CD4-positive, alpha-beta T cell treated with Interleukin-15 for 1 hour (primary cell): ENCODE measurements around the gene TMEM50B.
"Not testable (repeated sequence)": the region's sequence is repeated elsewhere in the genome, so short reads cannot be mapped to it uniquely, and the experiment has no call there.

Experiments
- DNase-seq: peaks from one replicate; pipeline ENCODE4 v3.0.0-alpha.2; 2020

Gene TMEM50B

GRCh38 chr21:33477066-33477465 lies 2.7 kb downstream of the TMEM50B start:
- DNase-seq = no peak

- no peak for DNase-seq
These were observed 6.4 kb downstream of the TMEM50B start for GRCh38 chr21:33473344-33473743.

GRCh38 chr21:33470701-33471100 lies 9.1 kb downstream of the TMEM50B start:
- DNase-seq = no peak

- not testable (repeated sequence) for DNase-seq
These were observed 10.6 kb downstream of the TMEM50B start for GRCh38 chr21:33469183-33469582.

- no peak for DNase-seq
These were observed 18.1 kb downstream of the TMEM50B start for GRCh38 chr21:33461538-33462250.

- DNase-seq = no peak
These were observed 20.9 kb downstream of the TMEM50B start for GRCh38 chr21:33458861-33459260.

- no peak for DNase-seq
These were observed 23.9 kb downstream of the TMEM50B start for GRCh38 chr21:33455686-33456446.

- DNase-seq = no peak
These were observed 27.4 kb downstream of the TMEM50B start for GRCh38 chr21:33452362-33452761.

- DNase-seq = no peak
These were observed 28.1 kb downstream of the TMEM50B start for GRCh38 chr21:33451634-33452071.

GRCh38 chr21:33449616-33450015 lies 30.2 kb downstream of the TMEM50B start:
- DNase-seq = no peak

- DNase-seq = not testable (repeated sequence)
These were observed 33.2 kb downstream of the TMEM50B start for GRCh38 chr21:33446620-33447019.

- DNase-seq = no peak
These were observed 35.3 kb downstream of the TMEM50B start for GRCh38 chr21:33444499-33444898.

- no peak for DNase-seq
These were observed 36.6 kb downstream of the TMEM50B start for GRCh38 chr21:33443194-33443593.

GRCh38 chr21:33441489-33442477 lies 38.0 kb downstream of the TMEM50B start:
- peak; percentile 53 for DNase-seq

- DNase-seq = no peak
These were observed 42.6 kb downstream of the TMEM50B start for GRCh38 chr21:33437140-33437539.

- DNase-seq = no peak
These were observed 44.9 kb downstream of the TMEM50B start for GRCh38 chr21:33434770-33435360.

GRCh38 chr21:33433425-33434114 lies 46.2 kb downstream of the TMEM50B start:
- DNase-seq = peak; percentile 27

- DNase-seq = no peak
These were observed 46.8 kb downstream of the TMEM50B start for GRCh38 chr21:33433001-33433400.

- DNase-seq = no peak
These were observed 47.3 kb downstream of the TMEM50B start for GRCh38 chr21:33432496-33432895.

GRCh38 chr21:33430858-33431257 lies 48.9 kb downstream of the TMEM50B start:
- no peak for DNase-seq

- DNase-seq = no peak
These were observed 51.1 kb downstream of the TMEM50B start for GRCh38 chr21:33428669-33429068.

- DNase-seq = no peak
These were observed 52.7 kb downstream of the TMEM50B start for GRCh38 chr21:33427051-33427450.
